Left lung (tissue), 10 donors: ENCODE measurements around the gene PRKCG. TPM values are rescaled to one million over a fixed set of nuclear protein-coding genes. Genes with fewer than 3 reads are reported as not detected.

Source experiments
- ATAC-seq: fragments of 200-7000 bp; cut with Tn5 transposase; one replicate; pipeline ENCODE4 v1.9.1; 2020; ENCODE audit warnings: moderate library complexity
- DNase-seq, 4 donors: peaks; one replicate each; pipeline ENCODE4 v3.0.0-alpha.2; 2013 to 2020
- H3K27ac ChIP-seq, 2 donors: fragments of 200-600 bp; sonication (generic) in 1 of 2; one replicate each; pipeline versions ENCODE4 v1.5.0 to v1.8.0; 2020 to 2021
- H3K27me3 ChIP-seq, 2 donors: fragments of 200-600 bp; sonication (generic) in 1 of 2; one replicate each; pipeline versions ENCODE4 v1.5.0 to v1.8.0; 2020 to 2021
- H3K36me3 ChIP-seq, 2 donors: fragments of 200-600 bp; sonication (generic) in 1 of 2; one replicate each; pipeline versions ENCODE4 v1.5.0 to v1.8.0; 2020 to 2021
- H3K4me1 ChIP-seq, 2 donors: fragments of 200-600 bp; one replicate each; pipeline ENCODE4 v1.8.0; 2021
- H3K4me3 ChIP-seq, 2 donors: fragments of 200-600 bp; sonication (generic) in 1 of 2; one replicate each; pipeline versions ENCODE4 v1.5.0 to v1.8.0; 2020 to 2021; ENCODE audit warnings: mild to moderate bottlenecking in 1 of 2
- H3K9me3 ChIP-seq, 2 donors: fragments of 200-600 bp; sonication (generic) in 1 of 2; one replicate each; pipeline versions ENCODE4 v1.5.0 to v1.8.0; 2020 to 2021
- intact Hi-C, 2 donors: fragments of 100-400 bp; cut with DNase I; formaldehyde crosslinking; loops; one replicate each; pipeline versions ENCODE4 v1.11.2 to v1.14.2; 2022
- polyA plus RNA-seq, 6 donors: library from polyadenylated mRNA; unstranded; fragments of 120-200 nt; gene quantifications; one replicate each; pipeline ENCODE4 v1.2.1, GENCODE V29; 2013; ENCODE audit not compliant: insufficient read length in 6 of 6
- total RNA-seq, 2 donors: library from RNA; stranded (reverse); fragmentation: NEBNext Ultra II Directional; extraction: Animal tissue kit (Norgen Biotek cat#: 25700); gene quantifications; one replicate each; pipeline ENCODE4 v1.2.1, GENCODE V29; 2021
- TF ChIP-seq, protein P1 (sequence below), 2 donors: fragments of 200-600 bp; sonication (generic) in 1 of 2; IDR thresholded peaks; one replicate each; pipeline versions ENCODE4 v1.5.0 to v1.8.0; 2021; ENCODE audit warnings: antibody characterized with exemption in 2 of 2
- donor health status: DM: no; HTN: yes; CAD: no.
- donor health status: DM: no; HTN: no; CAD: no.

Gene PRKCG
- total and polyA plus RNA-seq, 8 donors, result 0.10 to 0.78 (median 0.18) TPM; not detected in 3

DNA sequence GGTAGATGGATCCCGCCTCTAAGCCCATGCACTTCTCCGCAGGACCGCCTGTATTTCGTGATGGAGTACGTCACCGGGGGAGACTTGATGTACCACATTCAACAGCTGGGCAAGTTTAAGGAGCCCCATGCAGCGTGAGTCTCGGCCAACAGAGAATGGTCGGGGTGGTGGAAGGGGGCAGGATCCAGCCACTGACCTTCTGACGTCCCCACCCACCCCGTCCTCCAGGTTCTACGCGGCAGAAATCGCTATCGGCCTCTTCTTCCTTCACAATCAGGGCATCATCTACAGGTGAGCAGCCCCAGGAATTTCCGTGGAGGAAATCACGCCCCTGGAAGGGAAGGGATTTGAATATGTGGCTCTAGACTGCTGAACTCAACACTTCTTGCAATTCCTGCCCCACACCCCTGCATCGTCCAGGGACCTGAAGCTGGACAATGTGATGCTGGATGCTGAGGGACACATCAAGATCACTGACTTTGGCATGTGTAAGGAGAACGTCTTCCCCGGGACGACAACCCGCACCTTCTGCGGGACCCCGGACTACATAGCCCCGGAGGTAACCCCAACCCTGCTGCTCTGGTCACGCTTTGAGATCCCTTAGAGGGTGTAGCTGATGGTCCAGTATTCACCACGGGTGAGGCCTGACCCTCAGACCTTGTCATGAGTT, 18.3 kb downstream of the PRKCG start:
- ATAC-seq (no peak), DNase-seq (no peak)
- no peak overlapping the region for H3K27ac ChIP-seq
- no peaks in the 10 kb centered on the region for H3K9me3 ChIP-seq
- intact Hi-C loops, result loop anchor here in 1 of 2 donors (10.0 kb wide), 1 partner anchor 124 kb away; no protein-coding TSS in a partner anchor
- TF ChIP-seq, protein P1, sequence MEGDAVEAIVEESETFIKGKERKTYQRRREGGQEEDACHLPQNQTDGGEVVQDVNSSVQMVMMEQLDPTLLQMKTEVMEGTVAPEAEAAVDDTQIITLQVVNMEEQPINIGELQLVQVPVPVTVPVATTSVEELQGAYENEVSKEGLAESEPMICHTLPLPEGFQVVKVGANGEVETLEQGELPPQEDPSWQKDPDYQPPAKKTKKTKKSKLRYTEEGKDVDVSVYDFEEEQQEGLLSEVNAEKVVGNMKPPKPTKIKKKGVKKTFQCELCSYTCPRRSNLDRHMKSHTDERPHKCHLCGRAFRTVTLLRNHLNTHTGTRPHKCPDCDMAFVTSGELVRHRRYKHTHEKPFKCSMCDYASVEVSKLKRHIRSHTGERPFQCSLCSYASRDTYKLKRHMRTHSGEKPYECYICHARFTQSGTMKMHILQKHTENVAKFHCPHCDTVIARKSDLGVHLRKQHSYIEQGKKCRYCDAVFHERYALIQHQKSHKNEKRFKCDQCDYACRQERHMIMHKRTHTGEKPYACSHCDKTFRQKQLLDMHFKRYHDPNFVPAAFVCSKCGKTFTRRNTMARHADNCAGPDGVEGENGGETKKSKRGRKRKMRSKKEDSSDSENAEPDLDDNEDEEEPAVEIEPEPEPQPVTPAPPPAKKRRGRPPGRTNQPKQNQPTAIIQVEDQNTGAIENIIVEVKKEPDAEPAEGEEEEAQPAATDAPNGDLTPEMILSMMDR (IDR thresholded peaks at IDR 0.05), result no peak
- H3K36me3 ChIP-seq, result no peaks in the 10 kb centered on the region
- peaks cover 15 to 100% of the 10 kb centered on the region in 2 donors for H3K27me3 ChIP-seq
- no peaks in the 10 kb centered on the region for H3K4me1 ChIP-seq
- no peak overlapping the region for H3K4me3 ChIP-seq

DNA sequence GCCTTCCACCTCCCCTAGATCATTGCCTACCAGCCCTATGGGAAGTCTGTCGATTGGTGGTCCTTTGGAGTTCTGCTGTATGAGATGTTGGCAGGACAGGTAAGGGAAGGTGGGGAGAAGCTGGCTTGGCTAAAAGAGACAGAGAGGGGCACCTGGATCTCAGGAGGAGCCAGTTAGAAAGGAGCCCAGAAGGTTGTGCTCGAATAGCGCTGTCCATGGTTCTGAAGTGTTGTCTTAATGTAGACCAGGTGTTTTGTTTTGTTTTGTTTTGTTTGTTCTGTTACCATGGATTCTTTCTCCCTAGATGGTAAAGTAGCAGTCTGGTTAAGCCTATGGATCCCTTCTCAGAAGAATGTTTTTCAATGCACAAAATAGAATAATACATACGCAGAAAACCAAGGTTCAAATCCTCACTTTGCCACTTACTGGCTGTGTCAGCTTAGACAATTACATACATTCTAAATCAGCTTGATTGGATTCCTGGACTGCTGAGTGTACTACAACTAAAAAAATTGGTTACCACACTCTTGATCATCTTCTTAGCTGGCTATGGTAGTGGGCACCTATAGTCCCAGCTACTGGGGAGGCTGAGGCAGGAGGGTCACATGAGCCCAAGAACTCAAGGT, 21.2 kb downstream of the PRKCG start:
- TF ChIP-seq, protein P1 (IDR thresholded peaks at IDR 0.05), result no peak
- no peaks in the 10 kb centered on the region for H3K9me3 ChIP-seq
- H3K36me3 ChIP-seq, result no peaks in the 10 kb centered on the region
- intact Hi-C loops, result loop anchor here in 1 of 2 donors (10.0 kb wide), 1 partner anchor 122 kb away; no protein-coding TSS in a partner anchor
- H3K4me1 ChIP-seq, result peaks cover 0 to 15% of the 10 kb centered on the region in 2 donors
- ATAC-seq (peak; percentile 53), DNase-seq (peak in 1 of 4 donors; percentile 48)
- peaks cover 21 to 96% of the 10 kb centered on the region in 2 donors for H3K27me3 ChIP-seq
- H3K27ac ChIP-seq, result no peak overlapping the region
- no peak overlapping the region for H3K4me3 ChIP-seq

DNA sequence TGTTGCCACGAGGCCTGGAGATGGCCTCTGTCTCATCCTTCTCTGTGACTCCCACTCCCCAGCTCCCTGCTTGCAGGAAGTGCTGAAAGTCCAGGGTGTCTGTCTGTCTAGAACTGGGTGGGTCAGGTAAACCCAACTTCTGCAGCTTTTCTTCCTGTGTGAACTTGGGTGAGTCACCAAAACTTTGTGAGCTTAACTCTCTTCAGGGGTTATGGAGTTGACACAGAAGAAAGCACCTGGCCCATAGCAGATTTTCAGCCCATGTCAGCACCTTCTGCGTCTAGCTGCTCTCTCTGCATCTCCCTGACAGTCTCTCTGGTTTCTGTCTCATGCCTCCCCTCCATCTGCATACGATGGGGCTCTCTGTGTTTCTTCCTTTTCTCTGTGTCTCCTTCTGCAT, 22.9 kb downstream of the PRKCG start:
- intact Hi-C loops, result loop anchor here in 1 of 2 donors (10.0 kb wide), 1 partner anchor 120 kb away; no protein-coding TSS in a partner anchor
- Histone ChIP-seq H3K4me3 (no peak overlapping the region), H3K4me1 (peaks cover 0 to 21% of the 10 kb centered on the region in 2 donors), H3K36me3 (no peaks in the 10 kb centered on the region), H3K27ac (no peak overlapping the region), H3K9me3 (no peaks in the 10 kb centered on the region), H3K27me3 (peaks cover 34 to 96% of the 10 kb centered on the region in 2 donors)
- DNase-seq, result no peak
- ATAC-seq, result no peak
- TF ChIP-seq, protein P1 (IDR thresholded peaks at IDR 0.05), result no peak

DNA sequence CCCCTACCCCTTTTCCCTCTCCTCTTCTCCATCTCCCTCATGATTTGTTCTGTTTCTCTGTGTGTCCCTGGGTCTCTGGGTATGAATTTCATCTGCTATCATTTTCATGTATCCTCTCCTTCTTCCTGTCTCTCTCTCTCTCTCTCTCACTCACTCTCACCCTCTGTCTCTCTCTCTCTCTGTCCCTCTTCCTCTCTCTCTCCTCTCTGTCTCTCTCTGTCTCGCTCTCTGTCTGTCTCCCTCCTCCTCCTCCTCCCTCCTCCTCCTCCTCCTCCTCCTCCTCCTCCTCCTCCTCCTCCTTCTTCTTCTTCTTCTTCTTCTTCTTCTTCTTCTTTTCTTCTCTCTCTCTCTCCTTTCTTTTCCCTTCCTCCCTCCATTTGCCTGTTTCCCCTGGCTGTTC, 23.8 kb downstream of the PRKCG start:
- H3K4me3 ChIP-seq, result no peak overlapping the region
- intact Hi-C loops, result loop anchor here in 1 of 2 donors (10.0 kb wide), 1 partner anchor 119 kb away; no protein-coding TSS in a partner anchor
- H3K27ac ChIP-seq, result no peak overlapping the region
- ATAC-seq (no peak), DNase-seq (no peak)
- H3K9me3 ChIP-seq, result no peaks in the 10 kb centered on the region
- TF ChIP-seq, protein P1 (IDR thresholded peaks at IDR 0.05), result no peak
- H3K4me1 ChIP-seq, result peaks cover 0 to 21% of the 10 kb centered on the region in 2 donors
- no peaks in the 10 kb centered on the region for H3K36me3 ChIP-seq
- peaks cover 42 to 96% of the 10 kb centered on the region in 2 donors for H3K27me3 ChIP-seq
